K562 (cell line): ENCODE data around the gene HMGB1. TPM values are rescaled to one million over a fixed set of nuclear protein-coding genes. Genes with fewer than 3 reads are reported as not detected.

Source experiments
- CSDE1 ChIP-seq, 2 experiments: fragments of 450-650 bp; IDR thresholded peaks; 2 replicates each; pipeline ENCODE4 v1.6.1; 2016; ENCODE audit warnings: mild to moderate bottlenecking in 1 of 2
- CTBP1 ChIP-seq: fragments of 450-650 bp; IDR thresholded peaks from 2 replicates; pipeline ENCODE4 v1.6.1; 2016; ENCODE audit warnings: borderline replicate concordance
- EGR1 ChIP-seq: fragments of 450-650 bp; conservative IDR thresholded peaks from 2 replicates; pipeline ENCODE4 v1.6.1; 2017; ENCODE audit warnings: mild to moderate bottlenecking
- EP400 ChIP-seq: fragments of 450-650 bp; IDR thresholded peaks from 2 replicates; pipeline ENCODE4 v1.6.1; 2017; ENCODE audit warnings: antibody characterized with exemption, mild to moderate bottlenecking, moderate library complexity
- POLR2AphosphoS5 ChIP-seq: IDR thresholded peaks from 2 replicates; pipeline ENCODE4 v1.6.1; 2011; ENCODE audit warnings: mild to moderate bottlenecking, low read depth, low read length, moderate library complexity; ENCODE audit not compliant: control insufficient read depth, insufficient read depth
- PTTG1 ChIP-seq: fragments of 450-650 bp; IDR thresholded peaks from 2 replicates; pipeline ENCODE4 v1.6.1; 2016; ENCODE audit warnings: low read depth, mild to moderate bottlenecking, missing genetic modification characterization, missing compliant biosample characterization
- STAG1 ChIP-seq: sonication (generic); formaldehyde crosslinking; IDR thresholded peaks from 2 replicates; pipeline ENCODE4 v1.5.0; 2020; ENCODE audit warnings: missing genetic modification reagents, borderline replicate concordance
- TAF1 ChIP-seq: IDR thresholded peaks from 2 replicates; pipeline ENCODE4 v1.6.1; 2011; ENCODE audit warnings: mild to moderate bottlenecking, low read length, moderate library complexity; ENCODE audit not compliant: insufficient read depth, control insufficient read depth, severe bottlenecking; ENCODE audit errors: extremely low read depth
- TCF7 ChIP-seq: sonication (generic); IDR thresholded peaks from 2 replicates; pipeline ENCODE4 v1.6.1; 2016; ENCODE audit warnings: antibody characterized with exemption, borderline replicate concordance
- ZFX ChIP-seq: sonication (generic); formaldehyde crosslinking; IDR thresholded peaks from 2 replicates; pipeline ENCODE4 v1.8.0; 2022; ENCODE audit warnings: mild to moderate bottlenecking, missing genetic modification reagents, moderate library complexity
- ZNF384 ChIP-seq: IDR thresholded peaks from 2 replicates; pipeline ENCODE4 v1.6.1; 2012; ENCODE audit warnings: low read depth, low read length, improper control_type of control experiment
- polyA plus RNA-seq, 8 experiments: library from polyadenylated mRNA; depleted of rRNA in 4 of 8; stranded (reverse) in 5 of 8; unstranded in 3 of 8; fragments of >200 nt; fragmentation: Nextera tagmentation in 2 of 8; fragmentation: Illumina TruSeq in 1 of 8; extraction: Ambion mirVana in 2 of 8; extraction: Trizol in 1 of 8; gene quantifications; 2 replicates each; pipeline versions ENCODE4 v1.2.1 to v1.2.3, GENCODE V29; 2011 to 2014; ENCODE audit warnings: inconsistent platforms in 1 of 8, missing spikeins in 1 of 8
- total RNA-seq, 7 experiments: library from RNA; depleted of rRNA in 6 of 7; stranded (reverse); fragments of >200 nt in 6 of 7; fragmentation: Illumina TruSeq in 2 of 7; extraction: Trizol in 2 of 7; gene quantifications; 2 replicates each; pipeline versions ENCODE4 v1.2.1 to v1.2.3, GENCODE V29; 2011 to 2021; ENCODE audit warnings: low replicate concordance in 1 of 7
- TF ChIP-seq, protein P1 (sequence below): IDR thresholded peaks from 3 replicates; pipeline ENCODE4 v1.6.1; 2011; ENCODE audit warnings: borderline replicate concordance, mild to moderate bottlenecking, moderate library complexity; ENCODE audit not compliant: insufficient read length; ENCODE audit errors: extremely low read depth
- TF ChIP-seq, protein P2 (sequence below): fragments of 250-450 bp; sonication (Bioruptor Pico); IDR thresholded peaks from 2 replicates; pipeline ENCODE4 v1.5.0; 2020; ENCODE audit warnings: mild to moderate bottlenecking, borderline replicate concordance
- TF ChIP-seq, protein P3 (sequence below): fragments of 250-450 bp; sonication (Bioruptor Pico); IDR thresholded peaks from 2 replicates; pipeline ENCODE4 v1.5.0; 2022; ENCODE audit warnings: mild to moderate bottlenecking
- TF ChIP-seq, protein P4 (sequence below), 2 experiments: fragments of 200-800 bp in 1 of 2; sonication (Bioruptor generic) in 1 of 2; sonication (generic) in 1 of 2; formaldehyde crosslinking in 1 of 2; IDR thresholded peaks in 1 of 2; conservative IDR thresholded peaks in 1 of 2; 2 replicates each; pipeline versions ENCODE4 v1.5.0 to v1.6.1; 2016 to 2020; ENCODE audit warnings: missing compliant biosample characterization in 1 of 2, missing genetic modification characterization in 1 of 2, missing genetic modification reagents in 1 of 2

Gene HMGB1
- total and polyA plus RNA-seq, 9 of the 15 experiments (the other 6 are each of a cell fraction or from before 2014, with no cell fraction given), result 442 to 1,896 (median 933) TPM

DNA sequence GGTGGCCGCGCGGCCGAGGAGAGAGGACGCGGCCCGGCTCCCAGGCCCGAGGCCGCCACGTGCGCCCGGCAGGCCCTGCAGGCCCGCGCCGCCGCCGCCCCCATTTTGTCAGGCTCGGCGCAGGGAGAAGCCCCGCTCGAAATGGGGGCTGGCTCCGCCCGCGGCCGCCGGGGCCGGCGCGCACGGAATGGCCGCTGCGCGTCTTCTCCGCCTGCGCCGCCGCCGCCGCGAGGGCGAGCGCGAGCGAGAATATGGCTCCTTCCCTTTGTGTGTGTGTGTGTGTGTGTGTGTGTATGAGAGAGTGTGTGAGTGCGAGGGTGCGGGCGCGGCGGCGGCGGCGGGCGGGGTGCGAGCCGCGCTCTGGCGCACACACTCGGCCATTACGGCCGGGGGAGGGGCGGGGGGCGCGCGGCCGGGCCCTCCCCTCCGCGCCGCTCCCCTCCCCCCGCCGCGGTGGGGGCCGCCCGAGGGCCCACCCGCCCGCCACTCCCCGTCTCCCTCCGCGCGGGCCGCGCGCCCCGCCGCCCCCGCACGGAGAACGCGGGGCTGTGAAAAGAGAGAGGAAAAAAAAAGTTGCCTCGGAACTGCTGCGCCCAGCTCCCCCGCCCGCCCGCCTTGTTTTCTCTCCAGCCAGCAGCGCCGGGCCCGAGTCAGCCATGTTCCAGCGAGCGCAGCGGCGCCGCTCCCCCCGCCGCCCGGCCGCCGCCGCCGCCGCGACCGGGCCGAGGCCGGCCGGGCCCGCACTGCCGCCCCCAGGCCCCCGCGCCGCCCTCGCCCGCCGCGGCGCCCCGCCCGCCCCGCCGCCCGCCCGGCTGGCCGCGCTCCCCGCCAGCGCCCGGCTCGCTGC, 1.0 kb downstream of the HMGB1 start (continued):
- TF ChIP-seq, protein P1, sequence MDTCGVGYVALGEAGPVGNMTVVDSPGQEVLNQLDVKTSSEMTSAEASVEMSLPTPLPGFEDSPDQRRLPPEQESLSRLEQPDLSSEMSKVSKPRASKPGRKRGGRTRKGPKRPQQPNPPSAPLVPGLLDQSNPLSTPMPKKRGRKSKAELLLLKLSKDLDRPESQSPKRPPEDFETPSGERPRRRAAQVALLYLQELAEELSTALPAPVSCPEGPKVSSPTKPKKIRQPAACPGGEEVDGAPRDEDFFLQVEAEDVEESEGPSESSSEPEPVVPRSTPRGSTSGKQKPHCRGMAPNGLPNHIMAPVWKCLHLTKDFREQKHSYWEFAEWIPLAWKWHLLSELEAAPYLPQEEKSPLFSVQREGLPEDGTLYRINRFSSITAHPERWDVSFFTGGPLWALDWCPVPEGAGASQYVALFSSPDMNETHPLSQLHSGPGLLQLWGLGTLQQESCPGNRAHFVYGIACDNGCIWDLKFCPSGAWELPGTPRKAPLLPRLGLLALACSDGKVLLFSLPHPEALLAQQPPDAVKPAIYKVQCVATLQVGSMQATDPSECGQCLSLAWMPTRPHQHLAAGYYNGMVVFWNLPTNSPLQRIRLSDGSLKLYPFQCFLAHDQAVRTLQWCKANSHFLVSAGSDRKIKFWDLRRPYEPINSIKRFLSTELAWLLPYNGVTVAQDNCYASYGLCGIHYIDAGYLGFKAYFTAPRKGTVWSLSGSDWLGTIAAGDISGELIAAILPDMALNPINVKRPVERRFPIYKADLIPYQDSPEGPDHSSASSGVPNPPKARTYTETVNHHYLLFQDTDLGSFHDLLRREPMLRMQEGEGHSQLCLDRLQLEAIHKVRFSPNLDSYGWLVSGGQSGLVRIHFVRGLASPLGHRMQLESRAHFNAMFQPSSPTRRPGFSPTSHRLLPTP, result no peak
- TF ChIP-seq EP400, result no peak
- TF ChIP-seq STAG1 (CRISPR knock-in tag), result no peak
- TF ChIP-seq PTTG1 (tag), result no peak
- TF ChIP-seq TAF1, result peak; percentile 59
- TF ChIP-seq CSDE1 (IDR thresholded peaks at IDR 0.05), result no peak
- peak; percentile 78 for TF ChIP-seq ZNF384
- TF ChIP-seq, protein P2, sequence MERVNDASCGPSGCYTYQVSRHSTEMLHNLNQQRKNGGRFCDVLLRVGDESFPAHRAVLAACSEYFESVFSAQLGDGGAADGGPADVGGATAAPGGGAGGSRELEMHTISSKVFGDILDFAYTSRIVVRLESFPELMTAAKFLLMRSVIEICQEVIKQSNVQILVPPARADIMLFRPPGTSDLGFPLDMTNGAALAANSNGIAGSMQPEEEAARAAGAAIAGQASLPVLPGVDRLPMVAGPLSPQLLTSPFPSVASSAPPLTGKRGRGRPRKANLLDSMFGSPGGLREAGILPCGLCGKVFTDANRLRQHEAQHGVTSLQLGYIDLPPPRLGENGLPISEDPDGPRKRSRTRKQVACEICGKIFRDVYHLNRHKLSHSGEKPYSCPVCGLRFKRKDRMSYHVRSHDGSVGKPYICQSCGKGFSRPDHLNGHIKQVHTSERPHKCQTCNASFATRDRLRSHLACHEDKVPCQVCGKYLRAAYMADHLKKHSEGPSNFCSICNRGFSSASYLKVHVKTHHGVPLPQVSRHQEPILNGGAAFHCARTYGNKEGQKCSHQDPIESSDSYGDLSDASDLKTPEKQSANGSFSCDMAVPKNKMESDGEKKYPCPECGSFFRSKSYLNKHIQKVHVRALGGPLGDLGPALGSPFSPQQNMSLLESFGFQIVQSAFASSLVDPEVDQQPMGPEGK (CRISPR knock-in tag), result no peak
- TF ChIP-seq, protein P3, sequence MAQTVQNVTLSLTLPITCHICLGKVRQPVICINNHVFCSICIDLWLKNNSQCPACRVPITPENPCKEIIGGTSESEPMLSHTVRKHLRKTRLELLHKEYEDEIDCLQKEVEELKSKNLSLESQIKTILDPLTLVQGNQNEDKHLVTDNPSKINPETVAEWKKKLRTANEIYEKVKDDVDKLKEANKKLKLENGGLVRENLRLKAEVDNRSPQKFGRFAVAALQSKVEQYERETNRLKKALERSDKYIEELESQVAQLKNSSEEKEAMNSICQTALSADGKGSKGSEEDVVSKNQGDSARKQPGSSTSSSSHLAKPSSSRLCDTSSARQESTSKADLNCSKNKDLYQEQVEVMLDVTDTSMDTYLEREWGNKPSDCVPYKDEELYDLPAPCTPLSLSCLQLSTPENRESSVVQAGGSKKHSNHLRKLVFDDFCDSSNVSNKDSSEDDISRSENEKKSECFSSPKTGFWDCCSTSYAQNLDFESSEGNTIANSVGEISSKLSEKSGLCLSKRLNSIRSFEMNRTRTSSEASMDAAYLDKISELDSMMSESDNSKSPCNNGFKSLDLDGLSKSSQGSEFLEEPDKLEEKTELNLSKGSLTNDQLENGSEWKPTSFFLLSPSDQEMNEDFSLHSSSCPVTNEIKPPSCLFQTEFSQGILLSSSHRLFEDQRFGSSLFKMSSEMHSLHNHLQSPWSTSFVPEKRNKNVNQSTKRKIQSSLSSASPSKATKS, result no peak
- TF ChIP-seq EGR1, result 0 out of 2 replicates have a peak, but pooled peaks have one; percentile 35
- peak; percentile 52; the same call in 1 of the 2 replicates for TF ChIP-seq ZFX (CRISPR knock-in tag)
- TF ChIP-seq CTBP1, result 0 out of 2 replicates have a peak, but pooled peaks have one; percentile 13
- no peak for TF ChIP-seq POLR2AphosphoS5
- no peak for TF ChIP-seq TCF7
- TF ChIP-seq, protein P4, sequence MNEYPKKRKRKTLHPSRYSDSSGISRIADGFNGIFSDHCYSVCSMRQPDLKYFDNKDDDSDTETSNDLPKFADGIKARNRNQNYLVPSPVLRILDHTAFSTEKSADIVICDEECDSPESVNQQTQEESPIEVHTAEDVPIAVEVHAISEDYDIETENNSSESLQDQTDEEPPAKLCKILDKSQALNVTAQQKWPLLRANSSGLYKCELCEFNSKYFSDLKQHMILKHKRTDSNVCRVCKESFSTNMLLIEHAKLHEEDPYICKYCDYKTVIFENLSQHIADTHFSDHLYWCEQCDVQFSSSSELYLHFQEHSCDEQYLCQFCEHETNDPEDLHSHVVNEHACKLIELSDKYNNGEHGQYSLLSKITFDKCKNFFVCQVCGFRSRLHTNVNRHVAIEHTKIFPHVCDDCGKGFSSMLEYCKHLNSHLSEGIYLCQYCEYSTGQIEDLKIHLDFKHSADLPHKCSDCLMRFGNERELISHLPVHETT (CRISPR knock-in tag; conservative IDR thresholded peaks at IDR 0.05 in 1 of 2, IDR thresholded peaks at IDR 0.05 in 1 of 2), result peak in 1 of 2 experiments; percentile 89; a peak in 2 of 4 replicates
